ENCODE measurements around the gene CLDN5. TPM values are rescaled to one million over a fixed set of nuclear protein-coding genes. Genes with fewer than 3 reads are reported as not detected.

Gene CLDN5
- total RNA-seq, 1 donor from 2014 or later = 1.6 TPM

GRCh38 chr22:19518635-19519034 lies 5.6 kb downstream of the CLDN5 start:
- H3K36me3 ChIP-seq (ENCODE audit: control insufficient read depth, insufficient read depth, low read length) = no peaks in the 10 kb centered on the region

GRCh38 chr22:19517919-19518611 lies 6.1 kb downstream of the CLDN5 start:
- no peak for TF ChIP-seq CTCF (IDR thresholded peaks at IDR 0.05; ENCODE audit: insufficient read depth, low read length, poor library complexity, severe bottlenecking)
- no peak for DNase-seq (ENCODE audit: low read depth)
- H3K27me3 ChIP-seq (ENCODE audit: control insufficient read depth, insufficient read depth, low read length) = peaks cover 7% of the 10 kb centered on the region
- H3K4me3 ChIP-seq (ENCODE audit: low read depth, low read length) = no peak overlapping the region
- no peaks in the 10 kb centered on the region for H3K36me3 ChIP-seq (ENCODE audit: control insufficient read depth, insufficient read depth, low read length)

More at GRCh38 chr22:19518635-19519034, 5.6 kb downstream of the CLDN5 start:
- H3K27me3 ChIP-seq (ENCODE audit: control insufficient read depth, insufficient read depth, low read length) = peaks cover 12% of the 10 kb centered on the region
- TF ChIP-seq CTCF (IDR thresholded peaks at IDR 0.05; ENCODE audit: insufficient read depth, low read length, poor library complexity, severe bottlenecking) = no peak
- H3K4me3 ChIP-seq (ENCODE audit: low read depth, low read length) = no peak overlapping the region
- DNase-seq (ENCODE audit: low read depth) = no peak

GRCh38 chr22:19517171-19517500 lies 7.1 kb downstream of the CLDN5 start:
- DNase-seq (ENCODE audit: low read depth) = no peak
- no peak for TF ChIP-seq CTCF (IDR thresholded peaks at IDR 0.05; ENCODE audit: insufficient read depth, low read length, poor library complexity, severe bottlenecking)
- Histone ChIP-seq H3K27me3 (ENCODE audit: control insufficient read depth, insufficient read depth, low read length) (peaks cover under 1% of the 10 kb centered on the region), H3K36me3 (ENCODE audit: control insufficient read depth, insufficient read depth, low read length) (no peaks in the 10 kb centered on the region), H3K4me3 (ENCODE audit: low read depth, low read length) (no peak overlapping the region)

GRCh38 chr22:19516378-19517170 lies 7.6 kb downstream of the CLDN5 start:
- no peak for DNase-seq (ENCODE audit: low read depth)
- Histone ChIP-seq H3K27me3 (ENCODE audit: control insufficient read depth, insufficient read depth, low read length) (no peaks in the 10 kb centered on the region), H3K4me3 (ENCODE audit: low read depth, low read length) (no peak overlapping the region), H3K36me3 (ENCODE audit: control insufficient read depth, insufficient read depth, low read length) (no peaks in the 10 kb centered on the region)
- TF ChIP-seq CTCF (IDR thresholded peaks at IDR 0.05; ENCODE audit: insufficient read depth, low read length, poor library complexity, severe bottlenecking) = no peak

- Histone ChIP-seq H3K27me3 (ENCODE audit: control insufficient read depth, insufficient read depth, low read length) (no peaks in the 10 kb centered on the region), H3K4me3 (ENCODE audit: low read depth, low read length) (no peak overlapping the region), H3K36me3 (ENCODE audit: control insufficient read depth, insufficient read depth, low read length) (no peaks in the 10 kb centered on the region)
- TF ChIP-seq CTCF (IDR thresholded peaks at IDR 0.05; ENCODE audit: insufficient read depth, low read length, poor library complexity, severe bottlenecking) = no peak
- DNase-seq (ENCODE audit: low read depth) = no peak
These were observed 8.4 kb downstream of the CLDN5 start for GRCh38 chr22:19515654-19516377.
